NCI-H446 treated with DMSO at 0.1 percent for 48 hours (cell line): Measurements from ENCODE around the gene KCNK5.

Source experiments
- DNase-seq: peaks from one replicate; lab custom pipeline; 2025; lab: John Stamatoyannopoulos, UW

Gene KCNK5

DNA sequence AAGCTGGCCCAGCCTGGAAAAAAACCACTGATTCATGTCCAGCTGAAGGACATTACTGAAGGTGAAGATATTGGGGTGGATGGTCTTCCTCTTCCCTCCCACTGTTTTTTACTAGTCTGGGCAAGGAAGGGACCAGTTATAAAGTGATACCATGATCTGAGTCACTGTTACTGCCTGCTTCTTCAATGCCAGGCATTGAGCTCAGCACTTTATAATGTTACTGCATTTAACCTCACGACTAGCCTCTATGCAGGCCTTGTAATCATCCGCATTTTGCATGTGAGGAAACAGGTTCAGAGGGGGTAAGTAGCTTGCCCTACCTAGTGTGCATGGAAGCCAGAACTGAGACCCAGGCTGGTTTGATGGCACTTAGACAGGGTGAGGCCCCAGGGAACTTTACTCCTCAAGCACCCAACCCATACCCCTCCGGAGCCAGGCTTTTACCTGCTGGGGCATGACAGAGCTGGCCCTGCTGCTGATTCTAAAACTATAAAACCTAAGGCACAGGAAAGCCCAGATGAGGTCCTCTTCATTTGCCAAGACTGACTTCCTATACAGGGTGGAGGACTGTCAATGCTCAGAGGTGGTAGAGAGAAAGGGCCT is 11.0 kb upstream of the KCNK5 start:
- DNase-seq: no peak

- no peak for DNase-seq
Observed at GRCh38 chr6:39239527-39240154, 10.4 kb upstream of the KCNK5 start.

DNA sequence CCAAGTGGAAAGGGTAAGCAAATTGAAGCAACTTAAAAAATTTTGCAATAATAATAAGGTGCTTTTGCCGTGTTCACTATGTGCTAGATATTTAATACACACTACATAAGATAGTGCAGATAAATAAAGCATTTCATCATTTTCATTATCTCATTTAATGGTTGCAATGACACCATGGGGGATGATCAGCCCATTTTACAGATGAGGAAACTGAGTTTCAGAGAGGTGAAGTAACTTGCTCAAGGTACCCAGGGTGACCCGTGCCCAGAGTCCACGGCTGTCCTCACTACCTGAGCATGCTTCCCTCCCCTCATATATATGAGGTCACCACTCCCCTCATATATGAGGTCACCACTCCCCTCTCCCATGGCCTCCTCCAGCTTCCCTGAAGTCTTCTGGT is 7.5 kb upstream of the KCNK5 start:
- no peak for DNase-seq

GRCh38 chr6:39233333-39233732 is 4.1 kb upstream of the KCNK5 start:
- DNase-seq: no peak

GRCh38 chr6:39231521-39232243 is 2.4 kb upstream of the KCNK5 start:
- no peak for DNase-seq

DNA sequence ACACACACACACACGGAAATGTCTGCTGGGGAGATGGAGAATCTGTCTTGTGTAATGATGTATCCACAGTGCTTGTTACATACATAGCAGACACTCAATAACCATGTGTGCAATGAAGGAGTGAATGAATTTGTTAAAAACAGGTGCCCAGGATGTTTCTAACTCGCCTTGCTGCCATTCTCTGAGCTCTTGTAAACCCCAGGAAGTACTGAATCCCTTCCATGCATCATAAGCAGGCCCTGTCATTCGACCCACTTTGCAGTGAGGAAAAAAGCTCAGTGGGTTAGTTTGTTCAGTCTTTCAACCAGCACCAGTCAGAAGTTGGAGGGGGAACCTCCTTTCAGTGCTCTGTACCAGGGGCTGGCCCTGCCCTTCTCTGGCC is 1.4 kb upstream of the KCNK5 start:
- no peak for DNase-seq

DNA sequence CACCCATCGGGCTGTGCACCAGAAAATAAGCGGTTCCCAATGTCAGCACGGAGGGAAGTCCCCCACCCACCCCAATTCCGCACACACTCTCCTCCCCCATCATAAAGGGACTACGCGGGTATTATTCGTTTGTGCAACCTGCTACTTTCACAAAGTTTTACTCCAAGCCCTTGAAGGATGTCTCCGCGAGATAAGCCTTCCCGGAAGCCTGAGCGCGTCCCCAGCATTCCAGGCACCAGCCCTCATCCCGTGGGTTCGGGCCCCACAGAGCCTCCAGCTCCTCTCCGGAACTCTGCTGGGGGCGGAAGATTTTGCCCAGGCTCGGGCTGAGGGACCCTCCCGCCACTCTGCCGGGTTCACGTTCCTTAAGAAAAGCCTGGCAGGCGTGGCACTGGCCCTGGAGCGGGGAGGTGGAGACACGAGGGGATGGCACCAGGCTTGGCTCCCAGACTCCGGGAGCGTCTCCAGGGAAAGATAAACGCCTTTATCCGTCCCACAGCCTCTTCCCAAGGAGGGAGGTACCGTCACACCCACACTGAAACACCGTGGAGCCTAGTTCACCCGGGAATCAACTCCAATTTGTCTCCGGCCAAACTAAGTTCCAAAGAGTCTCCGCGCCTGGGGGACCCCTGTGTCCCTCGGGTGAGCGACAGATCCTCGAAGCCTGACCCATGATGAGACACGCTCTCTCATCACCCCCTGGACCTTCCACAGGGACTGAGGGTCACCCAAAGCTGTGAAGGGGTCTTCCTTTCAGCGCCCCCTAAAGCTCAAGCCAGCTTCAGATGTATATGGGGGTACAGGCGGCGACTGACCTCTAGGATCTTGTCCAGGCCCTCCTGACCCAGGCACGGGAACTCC is 934 bp downstream of the KCNK5 start:
- no peak for DNase-seq

GRCh38 chr6:39227476-39227875 is 1.8 kb downstream of the KCNK5 start:
- no peak for DNase-seq

DNA sequence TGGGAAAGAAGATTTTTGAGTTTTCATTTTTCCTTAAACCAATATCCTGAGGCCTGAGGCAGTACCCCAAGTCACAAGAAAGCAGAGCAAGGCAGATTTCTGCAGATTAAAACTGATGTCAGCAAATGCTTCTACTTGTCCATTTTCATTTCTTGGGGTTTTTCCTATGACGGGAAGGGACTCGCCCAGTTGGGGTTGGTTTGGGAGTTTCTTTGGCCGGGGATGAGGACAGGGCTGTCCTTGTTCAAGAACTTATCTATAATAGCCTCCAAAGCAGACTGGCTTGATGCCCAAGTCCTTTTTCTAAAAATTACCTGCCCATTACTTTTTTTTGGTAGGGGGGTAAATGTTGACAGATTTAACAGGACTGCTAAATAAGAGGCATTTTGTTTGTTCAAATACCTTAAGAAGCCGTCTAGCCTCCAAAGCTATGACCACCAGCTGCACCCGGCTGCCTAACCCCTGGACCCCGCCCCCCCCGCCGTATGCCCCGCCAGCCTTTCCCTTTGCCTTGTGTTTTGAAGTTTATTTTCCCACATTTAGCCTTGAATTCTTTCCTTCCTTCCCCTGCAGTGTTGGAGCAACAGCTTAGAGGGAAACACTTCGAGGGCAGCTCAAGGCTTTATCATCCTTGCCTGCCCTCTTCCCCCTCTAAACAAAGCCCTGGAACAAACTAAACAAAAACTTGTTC is 2.5 kb downstream of the KCNK5 start:
- DNase-seq: no peak

GRCh38 chr6:39225946-39226437 is 3.3 kb downstream of the KCNK5 start:
- DNase-seq: no peak

DNA sequence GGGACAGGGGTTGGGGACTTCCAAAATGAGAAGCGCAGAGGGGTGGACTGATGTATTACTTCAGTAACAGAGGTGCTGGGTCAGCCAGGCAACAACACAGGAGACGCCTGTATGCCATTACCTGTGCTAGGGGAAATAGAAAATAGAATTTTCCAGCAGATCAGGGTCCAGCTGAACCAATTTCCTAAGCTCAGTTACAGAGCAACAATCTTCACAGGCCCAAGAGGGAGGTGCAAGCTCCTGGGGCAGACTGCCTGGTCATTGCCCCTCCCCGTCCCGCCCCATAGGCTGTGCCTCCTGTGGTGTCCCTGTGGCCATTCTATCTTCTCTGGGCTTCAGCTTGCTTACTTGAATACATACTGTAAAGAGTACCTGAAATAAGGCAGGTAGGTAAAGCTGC is 3.7 kb downstream of the KCNK5 start:
- no peak for DNase-seq

DNA sequence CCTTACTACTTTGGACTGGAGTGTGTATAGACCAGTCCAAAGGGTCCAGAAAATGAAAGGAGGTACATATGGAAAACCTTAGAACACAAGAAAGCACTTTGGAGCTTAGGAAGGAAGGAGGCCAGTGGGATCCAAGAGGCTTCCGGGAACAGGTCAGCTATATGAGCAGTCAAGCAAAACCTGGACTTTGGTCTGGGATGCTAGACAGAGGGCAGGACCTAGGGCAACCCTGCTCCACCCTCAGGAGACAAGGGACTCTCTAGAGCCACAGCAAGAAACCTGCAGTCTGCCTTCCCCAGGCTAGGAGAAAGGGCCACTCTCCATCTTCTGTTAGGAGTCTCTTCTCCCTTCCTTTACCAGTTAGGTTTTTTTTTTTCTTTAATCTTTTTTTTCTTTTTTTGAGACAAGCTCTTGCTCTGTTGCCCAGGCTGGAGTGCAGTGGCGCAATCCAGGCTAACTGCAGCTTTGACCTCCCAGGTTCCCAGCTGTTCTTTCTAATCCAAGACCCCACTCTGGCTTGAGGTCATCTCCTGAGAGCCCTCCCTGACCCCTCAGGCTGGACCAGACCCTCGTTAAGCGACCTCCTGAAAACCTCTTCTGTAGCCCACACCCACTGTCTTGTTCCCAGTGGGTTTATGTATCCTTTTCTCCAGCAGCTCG is 4.6 kb downstream of the KCNK5 start:
- DNase-seq: no peak

GRCh38 chr6:39224011-39224410 is 5.3 kb downstream of the KCNK5 start:
- DNase-seq: no peak

- no peak for DNase-seq
Observed at GRCh38 chr6:39223555-39223954, 5.7 kb downstream of the KCNK5 start.

GRCh38 chr6:39223061-39223460 is 6.2 kb downstream of the KCNK5 start:
- DNase-seq: no peak

- no peak for DNase-seq
Observed at GRCh38 chr6:39221779-39222641, 7.3 kb downstream of the KCNK5 start.

DNA sequence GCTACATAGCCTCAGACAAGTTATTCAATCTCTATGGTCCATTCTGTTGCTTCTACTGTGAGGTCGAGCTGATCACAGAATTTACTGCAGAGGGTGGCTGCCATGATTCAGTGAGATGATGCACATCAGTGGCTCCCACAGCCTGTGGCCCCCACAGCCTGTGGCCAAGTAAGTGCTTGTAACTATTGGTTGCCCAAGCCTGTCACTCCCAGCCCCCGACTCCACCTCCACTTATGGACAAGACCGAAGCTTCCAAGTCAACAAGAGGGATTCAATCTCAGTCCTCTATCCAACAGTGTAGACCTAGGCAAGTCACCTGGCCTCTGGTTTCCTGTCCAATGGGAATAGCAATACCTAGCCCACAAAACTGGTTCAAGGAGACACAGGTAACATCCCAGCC is 8.2 kb downstream of the KCNK5 start:
- DNase-seq: no peak

DNA sequence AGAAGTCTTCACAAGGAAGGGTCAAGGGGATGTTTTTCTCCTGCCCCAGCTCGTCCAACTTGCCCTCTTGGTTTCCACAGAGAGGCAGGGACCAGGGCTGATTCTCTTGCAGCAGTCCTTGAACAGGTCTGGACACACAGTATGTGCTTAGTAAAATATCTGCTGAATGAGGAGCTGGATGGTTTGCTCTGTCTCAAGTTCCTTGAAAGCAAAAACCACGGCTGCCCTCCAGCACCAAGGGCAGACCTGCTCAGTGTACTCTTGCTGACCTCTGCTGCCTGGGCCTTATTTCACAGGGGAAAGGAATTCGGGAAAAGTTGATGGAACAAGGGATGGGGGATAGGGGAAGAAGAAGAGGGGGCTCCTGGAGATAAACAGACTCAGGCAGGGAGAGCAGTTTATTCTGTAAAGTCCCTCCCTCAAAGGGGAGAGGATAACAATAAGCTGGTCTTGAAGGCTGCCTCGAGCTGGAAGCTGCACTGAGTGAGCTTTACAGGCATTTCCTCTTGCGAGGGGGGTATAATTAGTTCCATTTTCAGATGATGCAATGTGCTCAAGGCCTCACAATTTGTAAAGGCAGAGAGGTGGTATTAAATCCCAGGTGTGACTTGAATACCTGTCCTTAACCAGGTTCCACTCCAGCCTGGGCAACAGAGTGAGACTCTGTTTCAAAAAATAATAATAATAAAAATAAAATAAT is 10.3 kb downstream of the KCNK5 start:
- DNase-seq: no peak

DNA sequence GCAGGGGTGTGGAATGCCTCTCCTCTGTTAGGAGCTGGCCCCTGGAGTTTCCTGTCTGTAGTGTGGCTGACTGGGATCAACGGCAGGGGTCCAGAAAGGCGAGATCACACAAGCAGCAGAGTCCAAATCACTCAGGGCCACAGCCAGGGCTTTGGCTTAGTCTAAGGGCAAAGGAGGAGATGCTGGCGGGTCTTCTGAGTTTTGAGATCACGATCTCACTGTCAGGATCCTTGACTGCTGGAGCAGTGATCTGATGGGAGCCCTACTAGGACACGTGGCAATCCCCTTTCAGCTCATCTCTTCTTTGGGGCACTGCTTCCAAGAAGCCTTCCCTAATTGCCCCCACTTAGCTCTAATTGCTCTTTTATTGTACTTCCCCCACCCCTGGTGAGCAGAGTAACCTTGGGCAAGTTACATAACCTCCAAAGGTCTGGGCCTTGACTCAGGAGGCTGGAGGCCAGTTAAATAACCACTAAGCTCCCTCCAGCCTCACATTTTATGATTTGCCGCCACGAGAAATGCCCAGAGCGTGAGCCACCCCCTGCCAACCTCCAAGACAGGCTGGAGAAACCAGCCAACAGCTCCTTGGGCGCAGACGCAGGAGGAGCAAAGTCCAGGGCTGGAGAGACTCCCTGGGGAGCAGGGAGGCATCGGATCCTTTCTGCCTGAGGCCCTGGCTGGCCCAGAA is 12.0 kb downstream of the KCNK5 start:
- no peak for DNase-seq
